Measurements from ENCODE around the gene NPAT. TPM values are rescaled to one million over a fixed set of nuclear protein-coding genes. Genes with fewer than 3 reads are reported as not detected.

NPAT gene
- total and polyA plus RNA-seq, 2 of the 4 experiments (the other 2 are of a cell fraction): 3.1 to 10.6 TPM

- Histone ChIP-seq H3K23ac (ENCODE audit: low read depth, low read length) (no peak overlapping the region), H3K9me3 (ENCODE audit: control insufficient read depth, insufficient read depth, low read length) (peaks cover 16% of the 10 kb centered on the region; the same call in 1 of the 2 replicates), H3K18ac (ENCODE audit: low read depth, low read length) (no peak overlapping the region), H2AK9ac (replicated peaks; ENCODE audit: low read depth, low read length, poor library complexity) (no peak overlapping the region), H3K9ac (ENCODE audit: low read depth, low read length) (no peak overlapping the region), H4K8ac (ENCODE audit: low read depth in 2 of 2, low read length in 2 of 2) (no peak overlapping the region), H3K4me2 (ENCODE audit: low read depth, low read length) (no peak overlapping the region), H2AFZ (replicated peaks; ENCODE audit: low read length, poor library complexity) (no peak overlapping the region), H3K27me3 (ENCODE audit: control insufficient read depth, insufficient read depth, low read length) (no peaks in the 10 kb centered on the region), H2BK20ac (ENCODE audit: low read depth, low read length) (no peak overlapping the region), H3K4ac (ENCODE audit: low read depth, low read length) (no peak overlapping the region), H2AK5ac (ENCODE audit: low read depth, low read length) (no peak overlapping the region), H4K20me1 (ENCODE audit: insufficient read depth, low read length) (no peaks in the 10 kb centered on the region), H3K9me1 (ENCODE audit: insufficient read depth, low read length) (no peaks in the 10 kb centered on the region), H4K5ac (ENCODE audit: low read depth, low read length) (no peak overlapping the region), H3K36me3 (ENCODE audit: control insufficient read depth, insufficient read depth, low read length) (peaks cover 39% of the 10 kb centered on the region), H2BK15ac (ENCODE audit: low read depth, low read length) (no peak overlapping the region), H3K4me3 (ENCODE audit: insufficient read depth, low read depth, low read length) (no peak overlapping the region), H2BK5ac (ENCODE audit: low read depth, low read length, poor library complexity, severe bottlenecking) (no peak overlapping the region), H3K79me1 (ENCODE audit: low read depth in 1 of 2, low read length in 2 of 2) (peaks cover 25 to 36% of the 10 kb centered on the region in 2 experiments), H3K27ac (ENCODE audit: insufficient read depth, low read length) (no peak overlapping the region), H4K91ac (ENCODE audit: insufficient read depth, low read depth, low read length) (no peak overlapping the region), H2BK120ac (ENCODE audit: low read depth, low read length) (no peak overlapping the region), H3K4me1 (ENCODE audit: control insufficient read depth, insufficient read depth, low read length) (no peaks in the 10 kb centered on the region), H3K14ac (replicated peaks; ENCODE audit: low read depth, low read length) (no peak overlapping the region), H3K56ac (ENCODE audit: extremely low read depth, insufficient read depth, low read length) (no peak overlapping the region)
- 100% methylated on average over 1 of the region's 6 CpGs; no CpG with 5 or more reads in 1 of the 2 experiments for WGBS, 2 experiments (ENCODE audit: extremely low coverage in 2 of 2, insufficient read length in 1 of 2)
- POLR2A ChIA-PET (ENCODE audit: unreplicated experiment): no interaction called here
- dilution Hi-C loops (cut with HindIII; ENCODE audit: low sequenced_read_pairs, unreplicated experiment) (no loop called here), in situ Hi-C loops (cut with MboI; ENCODE audit: low sequenced_read_pairs) (no loop called here), intact Hi-C loops (cut with micrococcal nuclease) (no loop called here)
- ATAC-seq (ENCODE audit: low read depth) (no peak), DNase-seq (no peak)
- TF ChIP-seq BHLHE40 (IDR thresholded peaks at IDR 0.05; ENCODE audit: low read depth, low read length): no peak
- no peak for TF ChIP-seq ELK1 (IDR thresholded peaks at IDR 0.05; ENCODE audit: borderline replicate concordance, low read depth, low read length)
- TF ChIP-seq FOS (IDR thresholded peaks at IDR 0.05; ENCODE audit: low read depth, low read length): no peak
- TF ChIP-seq CEBPB (IDR thresholded peaks at IDR 0.05; ENCODE audit: low read depth, low read length): no peak
- no peak for TF ChIP-seq NFE2L2 (IDR thresholded peaks at IDR 0.05; ENCODE audit: low read depth, low read length)
- TF ChIP-seq MXI1 (IDR thresholded peaks at IDR 0.05; ENCODE audit: borderline replicate concordance, low read depth, low read length): no peak
- no peak for TF ChIP-seq RAD21 (IDR thresholded peaks at IDR 0.05; ENCODE audit: low read length)
- no peak for TF ChIP-seq RFX5 (IDR thresholded peaks at IDR 0.05; ENCODE audit: low read depth, low read length)
- no peak for TF ChIP-seq CHD1 (IDR thresholded peaks at IDR 0.05; ENCODE audit: low read depth, low read length)
- no peak for TF ChIP-seq MAFK (IDR thresholded peaks at IDR 0.05; ENCODE audit: low read depth, low read length)
- TF ChIP-seq SMC3 (IDR thresholded peaks at IDR 0.05; ENCODE audit: low read depth, low read length): no peak
- no peak for TF ChIP-seq CTCF (conservative IDR thresholded peaks at IDR 0.05; ENCODE audit: low read depth, low read length)
- TF ChIP-seq MAZ (IDR thresholded peaks at IDR 0.05; ENCODE audit: borderline replicate concordance, low read depth, low read length): no peak
- TF ChIP-seq POLR2A (IDR thresholded peaks at IDR 0.05; ENCODE audit: low read depth, low read length): no peak
- TF ChIP-seq, protein P1, sequence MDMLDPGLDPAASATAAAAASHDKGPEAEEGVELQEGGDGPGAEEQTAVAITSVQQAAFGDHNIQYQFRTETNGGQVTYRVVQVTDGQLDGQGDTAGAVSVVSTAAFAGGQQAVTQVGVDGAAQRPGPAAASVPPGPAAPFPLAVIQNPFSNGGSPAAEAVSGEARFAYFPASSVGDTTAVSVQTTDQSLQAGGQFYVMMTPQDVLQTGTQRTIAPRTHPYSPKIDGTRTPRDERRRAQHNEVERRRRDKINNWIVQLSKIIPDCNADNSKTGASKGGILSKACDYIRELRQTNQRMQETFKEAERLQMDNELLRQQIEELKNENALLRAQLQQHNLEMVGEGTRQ (IDR thresholded peaks at IDR 0.05; ENCODE audit: low read depth, low read length): no peak
- CTCF ChIA-PET: no interaction called here
- BruUV-seq (replicated peaks): no TSS peak
These were observed 14.8 kb downstream of the NPAT start for GRCh38 chr11:108207683-108208060.
